ENCODE results near the gene L3MBTL1.

The L3MBTL1 gene

DNA sequence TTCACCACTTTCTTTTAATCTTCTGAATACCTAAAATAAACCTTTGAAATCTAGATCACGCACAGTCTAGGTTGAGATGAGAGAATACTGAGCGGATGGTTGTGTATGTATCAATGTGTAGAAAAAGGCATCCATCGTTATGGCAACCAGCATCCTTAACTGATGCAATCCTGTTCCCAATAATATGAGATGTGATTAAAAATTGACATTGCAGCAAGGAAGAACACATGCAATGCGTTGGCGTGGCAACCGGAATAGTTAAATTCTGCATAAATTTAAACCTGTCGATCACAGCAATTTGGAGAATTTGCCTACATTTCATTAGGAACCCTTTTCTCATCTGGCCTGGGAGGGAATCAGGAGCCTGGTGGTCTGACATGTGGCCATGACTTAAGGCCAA, 1.3 kb upstream of the L3MBTL1 start:
- no peak for DNase-seq (ENCODE audit: low spot score)

DNA sequence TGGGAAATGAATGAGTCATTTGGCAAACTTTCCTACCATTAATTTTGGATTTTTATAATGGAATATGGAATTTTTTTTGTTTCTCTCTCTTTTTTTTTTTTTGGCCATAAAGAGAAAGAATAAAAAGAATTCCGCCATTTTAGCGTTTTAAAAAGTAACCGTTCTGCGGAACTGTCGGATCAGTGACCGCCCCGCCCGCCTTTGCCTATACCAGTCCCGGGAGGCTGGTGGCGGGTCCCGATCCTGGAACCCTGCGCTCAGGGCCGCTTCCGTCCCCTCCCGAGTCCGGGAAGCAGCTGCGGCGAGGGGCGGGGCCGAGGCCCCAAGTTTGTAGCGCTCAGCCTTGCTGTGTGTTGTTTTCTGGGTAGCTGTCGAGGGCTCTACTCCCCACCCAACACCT, 609 bp downstream of the L3MBTL1 start:
- DNase-seq (ENCODE audit: low spot score) = no peak

DNA sequence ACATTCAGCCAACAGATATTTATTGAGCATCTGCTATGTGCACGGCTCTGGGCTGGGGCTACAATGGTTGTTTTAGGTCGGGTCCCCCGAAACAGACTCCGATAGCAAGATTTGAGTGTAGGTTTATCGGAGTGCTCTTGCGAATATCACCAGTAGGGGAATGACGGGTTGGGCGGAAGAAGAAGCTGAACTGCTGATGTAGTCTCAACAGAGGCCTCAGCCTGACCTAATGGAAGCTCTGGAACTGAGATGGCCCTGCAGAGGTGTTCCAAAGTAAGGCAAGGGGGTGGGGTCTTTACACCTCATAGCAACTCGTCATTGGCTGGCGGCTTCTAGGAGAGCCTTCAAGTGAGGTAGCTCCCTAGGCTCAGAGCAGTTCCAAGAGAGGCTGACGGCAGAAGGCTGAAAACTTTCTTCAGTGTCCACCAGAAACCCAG, 1.1 kb downstream of the L3MBTL1 start:
- no peak for DNase-seq (ENCODE audit: low spot score)

DNA sequence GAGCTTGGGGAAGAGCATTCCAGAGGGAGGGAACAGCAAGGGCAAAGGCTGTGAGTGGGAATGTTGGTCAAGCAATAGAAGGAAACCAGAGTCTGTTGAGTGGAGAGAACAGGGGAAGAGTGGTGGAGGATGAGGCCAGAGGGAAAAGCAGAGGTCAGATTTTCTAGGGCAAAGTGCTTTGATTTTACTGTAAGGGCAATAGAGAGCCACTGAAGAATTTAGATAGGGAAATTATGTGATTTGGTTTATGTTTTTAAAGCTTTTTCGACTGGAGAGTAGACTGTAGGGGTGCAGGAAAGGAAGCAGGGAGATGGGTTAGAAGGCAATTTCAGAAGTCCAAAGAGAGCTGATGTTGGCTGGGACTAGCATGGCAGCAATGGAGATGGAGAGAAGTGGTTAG, 4.4 kb downstream of the L3MBTL1 start:
- DNase-seq (ENCODE audit: low spot score) = no peak

DNA sequence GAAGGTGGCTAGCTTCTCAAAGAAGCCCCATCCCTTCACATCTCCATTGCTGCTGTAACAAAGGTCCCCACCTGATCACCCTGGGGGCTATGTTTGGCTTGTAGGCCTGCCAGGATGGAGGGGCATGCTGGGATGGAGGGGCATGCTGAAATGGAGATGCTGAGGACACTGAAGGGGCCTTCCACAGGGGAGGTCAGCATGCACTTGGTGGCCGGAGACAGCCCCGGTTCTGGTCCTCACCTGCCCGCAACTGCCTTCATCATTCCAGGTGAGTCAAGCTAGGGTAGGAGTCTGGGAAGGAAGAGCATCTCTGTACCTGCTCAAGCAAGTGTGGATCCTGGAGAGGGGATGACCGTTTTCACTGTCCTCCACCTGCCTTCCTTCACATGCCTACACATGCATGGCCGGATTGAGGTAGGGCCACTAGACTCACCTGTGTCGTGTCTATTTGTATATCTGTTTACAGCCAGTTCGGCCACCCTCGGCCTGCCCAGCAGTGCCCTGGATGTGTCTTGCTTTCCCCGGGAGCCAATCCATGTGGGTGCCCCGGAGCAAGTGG, 6.0 kb downstream of the L3MBTL1 start:
- no peak for DNase-seq (ENCODE audit: low spot score)

DNA sequence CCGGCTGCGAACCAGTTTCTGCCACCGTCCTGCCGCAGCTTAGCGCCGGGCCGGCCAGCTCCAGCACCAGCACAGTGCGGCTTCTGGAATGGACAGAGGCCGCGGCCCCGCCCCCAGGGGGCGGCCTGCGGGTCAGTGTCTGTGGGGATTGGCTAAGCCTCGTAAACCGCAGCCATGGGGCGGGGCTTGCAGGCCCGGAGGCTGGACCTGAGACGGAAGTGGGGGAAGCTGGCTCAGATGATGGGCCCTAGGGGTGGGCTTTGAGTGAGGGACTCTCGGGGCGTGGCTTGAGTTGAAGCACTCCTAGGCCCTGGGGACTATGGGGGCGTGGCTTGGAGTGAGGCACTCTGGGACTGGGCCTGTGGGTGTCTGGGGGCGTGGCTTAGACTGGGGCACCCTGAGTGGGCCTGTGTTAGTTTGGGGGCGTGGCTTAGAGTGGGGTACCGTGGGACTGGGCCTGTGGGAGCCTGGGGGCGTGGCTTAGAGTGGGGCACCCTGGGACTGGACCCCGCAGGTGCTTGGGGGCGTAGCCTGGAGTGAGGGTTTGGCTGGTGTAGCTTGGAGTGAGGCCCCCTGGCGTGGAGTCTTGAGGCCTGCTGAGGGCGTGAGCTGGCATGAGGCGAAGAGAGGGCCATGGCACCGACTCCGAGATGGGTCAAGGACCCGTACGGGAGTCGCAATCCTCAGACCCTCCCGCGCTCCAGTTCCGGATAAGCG, 6.6 kb downstream of the L3MBTL1 start:
- DNase-seq (ENCODE audit: low spot score) = peak; percentile 99

DNA sequence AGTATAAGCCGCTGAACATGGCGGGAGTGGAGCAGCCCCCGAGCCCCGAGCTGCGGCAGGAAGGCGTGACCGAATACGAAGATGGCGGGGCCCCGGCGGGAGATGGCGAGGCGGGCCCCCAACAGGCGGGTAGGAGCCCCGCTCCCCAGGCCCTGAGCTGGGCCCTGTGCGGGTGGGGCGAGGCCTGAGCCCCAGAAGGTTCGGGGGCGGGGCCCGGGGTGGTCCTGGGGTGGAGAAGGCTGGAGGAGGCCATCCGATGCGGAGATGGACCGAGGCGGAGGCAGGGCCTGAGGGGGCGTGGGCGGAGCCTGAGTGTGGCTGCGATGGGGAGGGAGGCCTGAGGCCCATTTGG, 7.1 kb downstream of the L3MBTL1 start:
- DNase-seq (ENCODE audit: low spot score) = no peak

DNA sequence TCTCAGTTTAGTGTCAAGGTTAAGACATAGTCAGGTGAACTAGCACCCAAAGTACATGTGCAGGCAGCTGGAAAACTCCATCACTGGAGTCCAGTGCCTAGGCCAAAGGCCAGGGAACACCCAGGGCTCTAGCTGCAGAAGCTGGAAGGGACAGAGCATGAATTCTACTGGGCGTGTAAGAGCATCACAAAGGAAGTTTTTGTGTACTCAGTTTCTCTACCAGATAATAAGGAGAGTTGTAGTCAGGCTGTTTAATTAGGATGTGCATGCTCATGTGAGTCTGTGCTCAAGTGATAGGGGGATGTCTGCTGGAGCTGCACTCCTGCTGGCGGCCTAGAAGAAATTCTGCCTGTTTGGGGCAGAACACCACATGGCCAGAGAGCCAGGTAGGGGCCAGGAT, 8.1 kb downstream of the L3MBTL1 start:
- peak; percentile 64 for DNase-seq (ENCODE audit: low spot score)

DNA sequence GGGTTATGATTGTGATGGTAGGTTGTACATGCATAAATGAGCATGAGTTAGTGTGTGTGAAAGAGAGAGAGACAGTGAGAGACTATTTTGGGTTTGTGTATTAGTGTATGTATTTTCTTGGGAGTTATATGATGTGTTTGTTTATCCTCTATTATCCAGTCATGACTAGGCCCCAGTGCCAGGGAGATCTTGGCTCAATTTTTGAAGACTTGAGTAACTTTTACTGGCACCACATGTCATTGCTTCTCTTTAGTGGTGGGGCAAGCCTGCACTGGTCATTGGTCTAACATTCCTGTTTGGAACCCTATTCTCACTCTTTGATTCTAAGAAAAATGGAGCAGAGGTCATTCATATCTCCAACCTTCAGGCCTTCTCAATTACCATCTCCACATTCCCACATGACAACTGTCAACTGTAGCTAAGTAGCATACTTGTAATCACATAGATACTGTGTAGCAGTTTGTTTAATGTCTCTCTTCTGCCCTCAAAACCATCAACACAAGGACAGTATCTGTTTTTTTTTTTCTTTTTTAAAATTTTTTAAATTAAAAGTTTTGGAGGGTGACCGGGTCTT, 8.8 kb downstream of the L3MBTL1 start:
- DNase-seq (ENCODE audit: low spot score) = no peak

DNA sequence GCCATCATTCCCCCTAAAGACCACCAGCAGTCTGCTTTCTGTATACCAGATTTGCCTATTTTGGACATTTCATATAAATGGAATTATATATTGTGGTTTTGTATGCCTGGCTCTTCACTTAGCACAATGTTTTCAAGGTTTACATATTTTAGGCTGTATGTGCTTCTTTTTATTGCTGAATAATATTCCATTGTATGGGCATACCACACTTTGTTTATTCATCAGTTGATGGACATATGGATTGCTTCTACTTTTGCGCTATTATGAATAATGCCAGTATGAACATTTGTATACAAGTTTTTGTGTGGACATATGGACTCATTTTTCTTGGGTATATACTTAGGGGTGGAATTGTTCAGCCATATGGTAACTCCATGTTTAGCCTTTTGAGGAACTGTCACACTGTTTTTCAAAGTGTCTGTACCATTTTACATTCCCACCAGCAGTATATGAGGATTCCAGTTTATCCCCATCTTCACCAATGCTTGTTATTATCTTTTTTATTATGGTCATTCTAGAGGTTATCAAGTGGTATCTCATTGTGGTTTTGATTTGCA, 12.7 kb downstream of the L3MBTL1 start:
- DNase-seq (ENCODE audit: low spot score) = no peak

DNA sequence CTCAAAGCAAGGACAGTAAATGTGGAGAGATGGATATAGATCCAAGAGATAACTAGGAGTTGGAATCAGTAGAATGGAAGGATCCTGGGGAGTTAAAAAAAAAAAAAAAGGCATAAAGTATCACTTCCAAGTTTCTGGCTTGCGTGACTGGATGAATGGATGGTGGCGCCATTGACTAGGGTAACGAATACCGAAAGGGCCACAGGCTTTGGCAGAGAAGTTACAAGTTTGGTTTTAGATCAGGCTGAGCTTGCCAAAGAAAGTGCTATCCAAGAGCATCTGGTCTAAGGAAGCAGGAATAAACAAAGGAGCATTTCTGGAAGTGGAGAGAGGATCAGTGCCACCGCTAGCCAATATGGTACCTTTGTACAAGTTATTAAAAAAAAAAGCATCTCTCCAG, 17.5 kb downstream of the L3MBTL1 start:
- DNase-seq (ENCODE audit: low spot score) = no peak

DNA sequence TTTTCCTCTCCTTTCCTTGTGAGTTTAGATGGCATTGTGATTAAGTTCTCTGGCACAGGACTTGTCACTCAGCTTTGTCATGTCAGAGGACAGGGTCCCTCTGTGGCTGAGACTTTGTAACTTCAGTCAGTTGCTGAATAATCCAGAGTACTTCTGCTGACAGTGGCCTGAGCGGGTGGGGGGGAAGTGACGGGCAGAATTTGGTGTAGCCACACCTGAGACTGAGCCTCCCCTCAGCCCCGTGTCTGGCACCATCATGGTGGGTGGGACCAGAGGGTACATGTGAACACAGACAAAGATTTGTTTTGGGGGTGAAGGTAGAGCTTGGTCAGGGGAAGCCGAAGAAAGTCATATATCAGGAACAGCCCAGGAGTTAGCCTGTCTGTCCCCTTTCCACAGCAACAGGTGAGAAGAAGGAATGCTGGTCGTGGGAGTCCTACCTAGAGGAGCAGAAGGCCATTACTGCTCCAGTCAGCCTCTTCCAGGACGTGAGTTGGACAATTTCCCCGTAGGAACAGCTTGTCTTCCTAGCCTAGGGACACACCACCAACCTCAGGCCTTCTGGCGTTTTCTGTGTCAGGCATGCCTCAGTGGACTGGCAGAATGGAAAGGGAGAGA, 20.9 kb downstream of the L3MBTL1 start:
- DNase-seq (ENCODE audit: low spot score) = no peak

DNA sequence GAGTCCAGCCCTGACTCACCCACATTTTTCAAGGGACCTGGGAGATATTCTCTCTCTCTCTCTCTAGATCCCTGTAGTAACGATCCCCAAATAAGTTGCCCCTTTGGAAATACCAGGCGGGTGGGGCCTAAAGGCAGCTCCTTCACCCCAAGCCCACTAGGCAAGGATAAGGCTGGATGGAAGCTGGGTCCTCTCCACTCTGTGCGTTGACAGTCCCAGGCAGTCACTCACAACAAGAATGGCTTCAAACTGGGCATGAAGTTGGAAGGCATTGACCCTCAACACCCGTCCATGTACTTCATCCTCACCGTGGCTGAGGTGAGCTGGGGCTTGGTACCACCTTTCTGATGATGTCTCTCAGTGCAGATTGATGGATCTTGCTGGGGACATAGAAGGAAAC, 21.6 kb downstream of the L3MBTL1 start:
- DNase-seq (ENCODE audit: low spot score) = no peak

DNA sequence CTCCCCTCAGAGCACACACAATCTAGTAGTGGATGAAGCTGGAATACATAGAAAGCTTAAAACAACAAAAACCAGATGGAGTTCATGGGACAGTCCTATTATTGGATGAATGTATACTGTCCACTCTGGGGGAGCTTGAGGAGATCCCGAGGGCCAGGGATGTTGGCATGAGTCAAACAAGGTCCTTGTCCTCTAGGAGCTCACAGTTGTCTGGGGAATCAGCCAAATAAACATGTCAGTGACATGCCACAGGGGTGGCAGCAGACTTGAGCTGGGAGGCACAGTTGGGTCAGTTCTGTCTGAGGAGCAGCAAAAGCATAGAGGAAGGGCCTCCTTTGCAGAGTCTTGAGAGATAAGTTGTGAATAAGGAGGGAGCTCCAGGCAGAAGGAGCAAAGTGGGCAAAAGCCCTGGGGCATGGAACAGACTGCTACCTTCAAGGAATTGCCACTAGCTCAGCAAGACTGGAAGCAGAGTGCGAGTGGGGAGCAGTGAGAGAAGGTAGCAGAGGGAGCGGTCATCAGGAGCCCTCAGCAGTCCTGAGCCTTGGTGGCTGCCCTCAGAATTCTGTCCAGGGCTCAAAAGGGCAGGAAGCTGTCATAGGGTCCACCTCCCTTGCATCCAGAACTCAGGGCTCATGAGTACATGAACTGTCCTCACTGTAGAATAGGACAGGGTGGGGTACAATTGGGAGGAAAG, 22.1 kb downstream of the L3MBTL1 start:
- no peak for DNase-seq (ENCODE audit: low spot score)

DNA sequence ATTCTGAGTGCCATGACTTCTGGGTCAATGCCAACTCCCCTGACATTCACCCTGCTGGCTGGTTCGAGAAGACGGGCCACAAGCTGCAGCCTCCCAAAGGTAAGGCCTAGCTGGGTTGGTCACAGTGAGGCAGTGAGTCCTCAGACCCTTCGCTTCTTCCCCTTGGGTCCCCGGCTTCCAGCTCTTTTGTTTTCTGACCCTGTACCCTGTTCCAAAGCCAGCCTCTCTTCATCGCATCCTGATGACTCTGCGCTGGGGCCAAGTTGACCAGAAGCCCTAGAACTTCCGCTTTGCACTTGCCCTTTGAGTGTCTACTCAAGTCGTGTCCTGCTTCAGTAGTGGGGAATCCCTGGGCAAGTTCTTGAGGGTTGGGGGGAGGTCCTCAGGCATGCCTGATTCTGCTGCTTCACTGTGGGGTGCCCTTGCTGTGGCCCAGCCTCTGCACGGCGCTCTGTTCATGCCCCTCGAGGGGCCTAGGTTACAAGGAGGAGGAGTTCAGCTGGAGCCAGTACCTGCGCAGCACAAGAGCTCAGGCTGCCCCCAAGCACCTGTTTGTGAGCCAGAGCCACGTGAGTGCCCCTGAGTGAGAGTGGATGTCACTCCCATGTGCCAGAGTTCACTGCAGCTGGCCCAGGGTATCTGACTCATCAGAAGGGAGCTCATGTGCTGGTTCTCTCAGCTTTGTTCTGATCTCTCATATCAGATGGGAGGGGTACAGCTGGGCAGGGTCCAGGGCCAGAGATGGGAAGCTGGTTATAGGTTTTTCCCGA, 23.0 kb downstream of the L3MBTL1 start:
- no peak for DNase-seq (ENCODE audit: low spot score)

DNA sequence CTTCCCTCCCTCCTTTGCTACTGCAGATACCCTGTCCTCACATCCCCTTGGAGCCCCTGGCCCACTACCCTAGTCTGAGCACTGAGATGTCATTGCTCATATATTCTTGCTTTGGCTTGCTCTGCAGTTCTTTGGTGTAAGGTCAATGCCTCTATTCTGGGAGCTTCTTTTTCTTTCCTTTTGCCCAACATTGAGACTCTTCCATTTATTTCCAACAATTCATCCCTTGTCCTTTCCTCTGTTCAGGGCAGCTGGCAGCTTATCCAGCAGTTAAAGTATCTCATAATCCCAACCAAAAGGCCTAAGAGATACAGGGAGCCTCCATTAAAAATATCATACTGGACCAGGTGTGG, 23.6 kb downstream of the L3MBTL1 start:
- DNase-seq (ENCODE audit: low spot score) = no peak

DNA sequence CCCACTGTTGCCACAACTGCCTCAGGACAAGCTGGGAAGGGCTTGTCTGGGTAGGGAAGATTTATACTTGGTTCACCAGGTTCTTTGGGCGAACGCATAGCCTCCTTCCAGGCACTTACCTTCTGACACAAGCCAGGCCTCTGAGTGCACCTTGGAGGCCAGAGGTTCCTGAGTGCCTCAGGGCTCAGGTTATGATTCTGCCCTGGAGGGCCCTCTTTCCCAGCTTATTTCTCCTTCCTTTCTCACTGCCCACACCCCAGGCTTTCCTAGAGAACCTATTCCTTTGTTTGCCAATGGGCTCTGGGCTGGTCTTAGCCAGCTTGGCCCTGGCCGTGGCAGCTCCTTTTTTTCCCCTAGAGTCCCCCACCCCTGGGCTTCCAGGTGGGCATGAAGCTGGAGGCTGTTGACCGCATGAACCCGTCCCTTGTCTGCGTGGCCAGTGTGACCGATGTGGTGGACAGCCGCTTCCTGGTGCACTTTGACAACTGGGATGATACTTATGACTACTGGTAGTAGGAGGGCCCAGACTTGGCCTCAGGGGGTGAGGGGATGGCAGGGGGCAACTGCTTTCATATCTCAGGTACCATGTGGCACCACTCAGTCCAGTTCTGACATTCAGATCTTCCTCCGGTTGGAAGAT, 25.0 kb downstream of the L3MBTL1 start:
- no peak for DNase-seq (ENCODE audit: low spot score)

DNA sequence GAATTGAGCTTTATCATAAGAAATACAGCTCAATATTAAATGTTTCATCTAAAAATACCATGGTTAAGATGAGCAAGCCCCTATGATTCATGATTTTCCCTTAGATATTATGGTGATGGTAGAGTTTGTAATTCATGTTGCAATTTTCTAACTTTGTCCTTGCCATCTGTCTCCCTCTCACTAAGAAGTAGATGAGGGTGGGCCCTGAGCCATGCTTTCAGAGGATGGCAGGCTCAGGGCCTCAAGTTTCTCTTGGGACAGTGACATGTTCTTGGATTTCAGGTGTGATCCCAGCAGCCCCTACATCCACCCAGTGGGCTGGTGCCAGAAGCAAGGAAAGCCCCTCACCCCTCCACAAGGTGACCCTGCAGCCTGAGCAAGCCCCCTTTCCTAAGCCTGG, 25.6 kb downstream of the L3MBTL1 start:
- no peak for DNase-seq (ENCODE audit: low spot score)

DNA sequence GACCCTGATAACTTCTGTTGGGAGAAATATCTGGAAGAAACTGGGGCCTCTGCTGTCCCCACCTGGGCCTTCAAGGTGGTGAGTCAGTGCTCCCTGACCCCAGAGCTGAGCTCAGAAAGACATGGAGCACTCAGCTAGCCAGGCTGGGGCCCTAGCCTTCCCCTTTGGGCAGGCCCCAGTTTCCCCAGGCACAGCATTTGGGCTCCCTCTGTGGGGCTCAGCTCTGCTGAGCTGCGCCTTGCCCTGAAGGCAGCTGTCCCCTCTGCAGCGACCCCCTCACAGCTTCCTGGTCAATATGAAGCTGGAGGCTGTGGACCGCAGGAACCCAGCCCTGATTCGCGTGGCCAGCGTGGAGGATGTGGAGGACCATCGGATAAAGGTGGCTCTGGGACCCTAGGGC, 26.5 kb downstream of the L3MBTL1 start:
- no peak for DNase-seq (ENCODE audit: low spot score)

DNA sequence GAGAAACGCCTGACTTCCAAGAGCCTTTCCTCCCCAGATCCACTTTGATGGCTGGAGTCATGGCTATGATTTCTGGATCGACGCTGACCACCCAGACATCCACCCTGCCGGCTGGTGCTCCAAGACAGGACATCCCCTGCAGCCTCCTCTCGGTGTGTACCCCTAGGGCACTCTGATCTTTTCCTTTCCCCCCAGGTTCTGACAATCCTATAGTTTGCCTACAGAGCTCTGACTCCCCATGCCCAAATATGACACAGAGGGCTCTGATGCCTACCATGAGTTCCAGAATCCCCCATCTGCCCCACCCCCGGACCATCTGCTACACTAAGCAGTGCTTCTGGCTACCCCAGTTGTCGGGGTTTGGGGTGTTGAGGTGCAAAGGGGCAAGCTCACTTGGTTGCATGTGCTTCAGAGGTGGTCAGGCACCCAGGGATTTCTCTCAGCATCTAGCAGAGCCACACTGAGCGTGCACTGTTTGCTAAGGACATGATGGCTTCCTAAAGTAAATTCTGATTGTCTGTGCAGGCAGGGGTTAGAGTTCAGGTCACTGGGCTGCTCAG, 27.4 kb downstream of the L3MBTL1 start:
- DNase-seq (ENCODE audit: low spot score) = no peak

DNA sequence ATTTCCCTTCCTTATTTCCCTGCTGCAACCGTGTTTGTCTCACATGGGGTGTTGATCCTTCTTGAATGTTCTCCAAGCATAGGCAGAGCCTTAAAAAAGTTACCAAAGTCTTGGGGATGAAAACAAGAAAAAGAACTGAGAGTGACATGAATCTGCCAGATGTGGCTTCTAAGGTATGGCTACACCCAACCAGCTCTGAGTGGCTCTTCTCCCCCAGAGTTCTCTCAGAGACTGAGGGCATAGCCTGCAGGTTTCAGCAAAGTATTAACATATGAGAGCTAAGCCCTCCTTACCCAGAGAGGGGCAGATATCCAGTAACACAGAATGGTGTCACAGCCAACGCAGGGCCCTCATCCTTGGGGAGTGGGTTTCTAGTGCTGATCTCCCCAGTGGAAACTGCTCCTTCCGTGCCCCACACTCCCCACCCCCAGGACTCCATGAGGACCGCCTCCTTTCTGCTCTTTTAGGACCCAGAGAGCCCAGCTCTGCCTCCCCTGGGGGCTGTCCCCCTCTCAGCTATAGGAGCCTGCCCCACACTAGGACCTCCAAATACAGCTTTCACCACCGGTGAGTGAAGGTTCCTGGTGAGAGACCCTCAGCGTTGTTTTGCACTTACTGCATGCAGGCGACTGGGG, 28.0 kb downstream of the L3MBTL1 start:
- no peak for DNase-seq (ENCODE audit: low spot score)
